ENCODE measurements around the gene EQTN. TPM values are rescaled to one million over a fixed set of nuclear protein-coding genes. Genes with fewer than 3 reads are reported as not detected.

The EQTN gene
- total RNA-seq, 2 donors from 2014 or later = not detected

DNA sequence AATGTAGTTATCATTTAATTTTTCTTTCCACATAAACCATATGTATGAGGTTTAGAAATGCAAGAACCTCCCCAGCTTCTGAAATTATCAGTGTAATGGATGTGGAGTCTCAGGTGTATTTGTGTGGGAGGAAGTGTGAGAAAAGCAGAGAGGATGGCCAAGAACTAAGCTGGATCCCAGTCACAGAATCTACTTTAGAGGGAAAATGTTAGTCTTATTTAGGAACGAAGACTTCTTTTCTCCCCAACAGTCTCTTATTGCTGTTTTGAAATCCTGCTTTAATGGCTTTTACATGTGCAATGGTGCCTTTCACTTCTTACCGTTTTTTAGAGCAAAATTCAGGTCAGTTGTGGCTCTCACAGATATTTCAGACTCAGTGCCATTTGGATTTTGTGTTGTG lies 3.0 kb downstream of the EQTN start:
- Histone ChIP-seq H3K36me3 (ENCODE audit: control insufficient read depth, insufficient read depth, low read length) (no peaks in the 10 kb centered on the region), H3K27me3 (ENCODE audit: control insufficient read depth, insufficient read depth, low read length, poor library complexity, severe bottlenecking) (no peaks in the 10 kb centered on the region), H3K27ac (ENCODE audit: low read depth, low read length) (no peak overlapping the region), H3K9me3 (ENCODE audit: control insufficient read depth, low read length) (no peaks in the 10 kb centered on the region), H3K4me3 (ENCODE audit: low read length) (no peak overlapping the region), H3K9ac (ENCODE audit: extremely low read depth, low read length, poor library complexity, severe bottlenecking) (no peak overlapping the region), H3K4me1 (ENCODE audit: control insufficient read depth, insufficient read depth, low read length) (no peaks in the 10 kb centered on the region)
- TF ChIP-seq, protein P1, sequence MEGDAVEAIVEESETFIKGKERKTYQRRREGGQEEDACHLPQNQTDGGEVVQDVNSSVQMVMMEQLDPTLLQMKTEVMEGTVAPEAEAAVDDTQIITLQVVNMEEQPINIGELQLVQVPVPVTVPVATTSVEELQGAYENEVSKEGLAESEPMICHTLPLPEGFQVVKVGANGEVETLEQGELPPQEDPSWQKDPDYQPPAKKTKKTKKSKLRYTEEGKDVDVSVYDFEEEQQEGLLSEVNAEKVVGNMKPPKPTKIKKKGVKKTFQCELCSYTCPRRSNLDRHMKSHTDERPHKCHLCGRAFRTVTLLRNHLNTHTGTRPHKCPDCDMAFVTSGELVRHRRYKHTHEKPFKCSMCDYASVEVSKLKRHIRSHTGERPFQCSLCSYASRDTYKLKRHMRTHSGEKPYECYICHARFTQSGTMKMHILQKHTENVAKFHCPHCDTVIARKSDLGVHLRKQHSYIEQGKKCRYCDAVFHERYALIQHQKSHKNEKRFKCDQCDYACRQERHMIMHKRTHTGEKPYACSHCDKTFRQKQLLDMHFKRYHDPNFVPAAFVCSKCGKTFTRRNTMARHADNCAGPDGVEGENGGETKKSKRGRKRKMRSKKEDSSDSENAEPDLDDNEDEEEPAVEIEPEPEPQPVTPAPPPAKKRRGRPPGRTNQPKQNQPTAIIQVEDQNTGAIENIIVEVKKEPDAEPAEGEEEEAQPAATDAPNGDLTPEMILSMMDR (conservative IDR thresholded peaks at IDR 0.05) = no peak
- peaks cover 6% of the 10 kb centered on the region for H3K27me3 Mint-ChIP-seq (ENCODE audit: insufficient read depth)
- 92 to 96% methylated on average over 2 of the region's 2 CpGs for WGBS, 2 experiments (ENCODE audit: insufficient coverage in 1 of 2, insufficient read length in 1 of 2)
- H3K27ac Mint-ChIP-seq = no peak overlapping the region
- H3K4me1 Mint-ChIP-seq = peaks cover 4% of the 10 kb centered on the region
- no peaks in the 10 kb centered on the region for H3K9me3 Mint-ChIP-seq
- no peak overlapping the region for H3K4me3 Mint-ChIP-seq
- no peak for DNase-seq
- H3K36me3 Mint-ChIP-seq (ENCODE audit: low read depth) = no peaks in the 10 kb centered on the region

DNA sequence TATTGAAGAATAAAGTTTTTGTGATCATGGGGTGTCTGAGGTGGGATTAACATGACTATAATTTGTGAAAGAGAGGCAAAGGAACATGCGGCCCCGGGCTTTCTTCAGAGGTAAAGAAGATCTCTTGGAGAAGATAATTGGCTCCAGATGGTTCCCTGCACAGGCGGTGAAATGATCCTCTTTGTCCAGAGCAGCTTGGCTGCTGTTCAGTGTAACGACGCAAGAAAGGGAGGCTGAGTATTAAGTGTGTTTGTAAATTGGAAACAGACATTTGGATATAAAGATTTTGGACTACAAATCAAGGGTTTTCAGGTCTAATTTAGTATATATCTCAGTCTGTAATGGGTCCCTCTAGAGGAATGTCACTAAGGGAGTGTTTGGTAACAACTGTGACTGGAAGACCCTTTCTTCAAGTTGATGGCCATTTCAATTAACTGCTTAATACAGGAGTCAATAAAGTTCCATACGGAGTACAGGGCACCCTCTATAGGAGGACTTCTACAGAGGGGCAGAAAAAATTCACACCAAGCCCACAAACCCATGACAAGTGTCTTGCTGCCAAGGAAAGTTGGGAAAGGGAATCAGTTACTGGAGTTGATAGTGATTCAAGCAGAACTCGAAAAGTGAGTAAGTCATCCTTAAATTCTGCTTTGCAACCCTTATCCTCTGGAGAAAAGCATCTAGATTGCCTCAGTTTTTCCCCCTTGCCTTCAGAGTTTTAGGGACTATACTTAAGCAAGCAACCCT lies 4.1 kb downstream of the EQTN start:
- Mint-ChIP-seq H3K27me3 (ENCODE audit: insufficient read depth) (peaks cover 8% of the 10 kb centered on the region), H3K36me3 (ENCODE audit: low read depth) (no peaks in the 10 kb centered on the region), H3K4me1 (peaks cover 4% of the 10 kb centered on the region), H3K9me3 (no peaks in the 10 kb centered on the region), H3K4me3 (no peak overlapping the region), H3K27ac (no peak overlapping the region)
- H3K9ac ChIP-seq (ENCODE audit: extremely low read depth, low read length, poor library complexity, severe bottlenecking) = no peak overlapping the region
- no peaks in the 10 kb centered on the region for H3K9me3 ChIP-seq (ENCODE audit: control insufficient read depth, low read length)
- H3K27me3 ChIP-seq (ENCODE audit: control insufficient read depth, insufficient read depth, low read length, poor library complexity, severe bottlenecking) = no peaks in the 10 kb centered on the region
- no peaks in the 10 kb centered on the region for H3K4me1 ChIP-seq (ENCODE audit: control insufficient read depth, insufficient read depth, low read length)
- no peak overlapping the region for H3K27ac ChIP-seq (ENCODE audit: low read depth, low read length)
- no peak for DNase-seq
- no peaks in the 10 kb centered on the region for H3K36me3 ChIP-seq (ENCODE audit: control insufficient read depth, insufficient read depth, low read length)
- TF ChIP-seq, protein P1 (conservative IDR thresholded peaks at IDR 0.05) = no peak
- no peak overlapping the region for H3K4me3 ChIP-seq (ENCODE audit: low read length)
- 95 to 100% methylated on average over 1 to 7 of the region's 7 CpGs for WGBS, 2 experiments (ENCODE audit: insufficient coverage in 1 of 2, insufficient read length in 1 of 2)

DNA sequence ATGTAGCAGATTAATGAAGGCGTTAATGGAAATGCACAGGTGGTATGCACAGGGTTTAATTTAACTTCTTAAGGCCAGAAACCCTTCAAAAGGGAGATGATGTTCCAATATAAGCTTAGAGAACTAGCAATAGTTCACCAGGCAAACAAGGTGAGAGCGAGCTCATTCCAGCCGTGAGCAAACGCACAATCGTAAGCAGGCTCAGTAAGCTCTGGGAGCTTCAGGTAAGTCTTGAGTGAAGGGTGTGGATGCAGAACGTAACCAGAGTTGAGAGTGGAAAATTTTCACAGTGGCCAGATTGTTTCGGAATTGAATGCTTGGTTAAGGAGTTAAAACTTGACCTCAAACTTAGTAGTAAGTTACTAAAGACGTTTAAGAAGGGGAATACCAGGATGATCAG lies 5.7 kb downstream of the EQTN start:
- Mint-ChIP-seq H3K27me3 (ENCODE audit: insufficient read depth) (peaks cover 8% of the 10 kb centered on the region), H3K4me1 (peaks cover 4% of the 10 kb centered on the region), H3K4me3 (no peak overlapping the region), H3K27ac (no peak overlapping the region), H3K9me3 (no peaks in the 10 kb centered on the region), H3K36me3 (ENCODE audit: low read depth) (no peaks in the 10 kb centered on the region)
- Histone ChIP-seq H3K36me3 (ENCODE audit: control insufficient read depth, insufficient read depth, low read length) (no peaks in the 10 kb centered on the region), H3K4me3 (ENCODE audit: low read length) (no peak overlapping the region), H3K27me3 (ENCODE audit: control insufficient read depth, insufficient read depth, low read length, poor library complexity, severe bottlenecking) (no peaks in the 10 kb centered on the region), H3K9ac (ENCODE audit: extremely low read depth, low read length, poor library complexity, severe bottlenecking) (no peak overlapping the region), H3K4me1 (ENCODE audit: control insufficient read depth, insufficient read depth, low read length) (no peaks in the 10 kb centered on the region), H3K27ac (ENCODE audit: low read depth, low read length) (no peak overlapping the region), H3K9me3 (ENCODE audit: control insufficient read depth, low read length) (no peaks in the 10 kb centered on the region)
- TF ChIP-seq, protein P1 (conservative IDR thresholded peaks at IDR 0.05) = no peak
- WGBS, 2 experiments (ENCODE audit: insufficient coverage in 1 of 2, insufficient read length in 1 of 2) = 89 to 92% methylated on average over 7 to 8 of the region's 8 CpGs
- DNase-seq = no peak

Data from endodermal cell (in vitro differentiated cells).